SK-N-SH (cell line): ENCODE results near the gene ANKRD60. TPM values are rescaled to one million over a fixed set of nuclear protein-coding genes. Genes with fewer than 3 reads are reported as not detected.

Experiments used
- CTCF ChIA-PET: fragments of 300-600, 350-600 bp; formaldehyde crosslinking; extraction: SDS; loops from one replicate; lab custom pipeline; 2021; lab: Yijun Ruan, JAX
- POLR2A ChIA-PET: fragments of 350-600 bp; sonication (Branson Sonifier 250); formaldehyde crosslinking; extraction: SDS; loops from one replicate; lab custom pipeline; 2020; ENCODE audit warnings: antibody characterized with exemption, inconsistent platforms; lab: Yijun Ruan, JAX
- DNase-seq: peaks from one replicate; pipeline ENCODE4 v3.0.0; 2012
- H2AFZ ChIP-seq: fragments of 200-600 bp; sonication (generic); 2 replicates; pipeline ENCODE4 v1.8.1; 2016; ENCODE audit warnings: antibody characterized with exemption, mild to moderate bottlenecking, low read depth
- H3F3A ChIP-seq: fragments of 200-600 bp; sonication (generic); replicated peaks from 2 replicates; pipeline ENCODE3; 2016; ENCODE audit warnings: antibody characterized with exemption, mild to moderate bottlenecking; ENCODE audit not compliant: insufficient read depth
- H3K27ac ChIP-seq, 2 experiments: fragments of 200-500 bp in 1 of 2; fragments of 200-600 bp in 1 of 2; sonication (Bioruptor generic) in 1 of 2; sonication (generic), shearing (Covaris generic) in 1 of 2; 2 replicates each; pipeline versions ENCODE4 v1.5.1 to v1.6.1; 2014 to 2016; ENCODE audit warnings: low read depth in 2 of 2, inconsistent platforms in 1 of 2, low read length in 1 of 2, mild to moderate bottlenecking in 1 of 2, mixed read lengths in 1 of 2
- H3K27me3 ChIP-seq: fragments of 200-600 bp; sonication (generic), shearing (Covaris generic); 2 replicates; pipeline ENCODE4 v1.6.1; 2016; ENCODE audit warnings: mixed run types; ENCODE audit not compliant: insufficient read depth
- H3K36me3 ChIP-seq, 2 experiments: fragments of 200-500 bp in 1 of 2; fragments of 200-600 bp in 1 of 2; sonication (Bioruptor generic) in 1 of 2; sonication (generic) in 1 of 2; replicated peaks in 1 of 2; 2 replicates each; pipeline versions ENCODE3 to v1.5.1; 2014 to 2016; ENCODE audit warnings: low read length in 1 of 2, mild to moderate bottlenecking in 1 of 2; ENCODE audit not compliant: insufficient read depth in 2 of 2, control insufficient read depth in 1 of 2
- H3K4me1 ChIP-seq, 2 experiments: fragments of 200-500 bp in 1 of 2; fragments of 200-600 bp in 1 of 2; sonication (Bioruptor generic) in 1 of 2; sonication (generic), shearing (Covaris generic) in 1 of 2; 2 replicates each; pipeline versions ENCODE4 v1.5.1 to v1.6.1; 2014 to 2016; ENCODE audit warnings: low read depth in 1 of 2, low read length in 1 of 2, mixed run types in 1 of 2; ENCODE audit not compliant: insufficient read depth in 2 of 2, control insufficient read depth in 1 of 2
- H3K4me2 ChIP-seq: fragments of 200-600 bp; sonication (generic), shearing (Covaris generic); 2 replicates; pipeline ENCODE4 v1.6.1; 2017; ENCODE audit warnings: mixed run types
- H3K4me3 ChIP-seq, 2 experiments: fragments of 200-500 bp in 1 of 2; fragments of 200-600 bp in 1 of 2; sonication (Bioruptor generic) in 1 of 2; sonication (generic), shearing (Covaris generic) in 1 of 2; 2 replicates each; pipeline versions ENCODE4 v1.5.1 to v1.8.1; 2014 to 2016; ENCODE audit warnings: low read depth in 2 of 2, inconsistent platforms in 1 of 2, low read length in 1 of 2, mild to moderate bottlenecking in 1 of 2, mixed read lengths in 1 of 2, moderate library complexity in 1 of 2
- H3K79me2 ChIP-seq: fragments of 200-600 bp; sonication (generic); 2 replicates; pipeline ENCODE4 v1.8.1; 2017; ENCODE audit warnings: mild to moderate bottlenecking; ENCODE audit not compliant: insufficient read depth
- H3K9ac ChIP-seq: fragments of 200-600 bp; sonication (generic); 2 replicates; pipeline ENCODE4 v1.6.1; 2017; ENCODE audit warnings: mixed run types
- H3K9me2 ChIP-seq: fragments of 200-600 bp; sonication (generic); 2 replicates; pipeline ENCODE4 v1.6.1; 2017; ENCODE audit warnings: mixed run types
- H3K9me3 ChIP-seq: fragments of 200-600 bp; sonication (generic); 2 replicates; pipeline ENCODE4 v1.6.1; 2017; ENCODE audit warnings: mixed run types, mild to moderate bottlenecking, moderate library complexity
- H4K20me1 ChIP-seq: fragments of 200-600 bp; sonication (generic); 2 replicates; pipeline ENCODE4 v1.6.1; 2017; ENCODE audit warnings: mild to moderate bottlenecking, mixed run types; ENCODE audit not compliant: insufficient read depth
- ELF1 ChIP-seq: IDR thresholded peaks from 2 replicates; pipeline ENCODE4 v1.4.0; 2012
- EP300 ChIP-seq, 2 experiments: IDR thresholded peaks; 2 replicates each; pipeline versions ENCODE4 v1.4.0 to v1.6.1; 2012; ENCODE audit warnings: borderline replicate concordance in 1 of 2, low read depth in 1 of 2, low read length in 1 of 2
- EZH2phosphoT487 ChIP-seq: fragments of 200-600 bp; sonication (generic); IDR thresholded peaks from 2 replicates; pipeline ENCODE4 v1.6.1; 2017; ENCODE audit warnings: low read depth, mixed run types, mild to moderate bottlenecking, antibody characterized with exemption, moderate library complexity, borderline replicate concordance
- FOSL2 ChIP-seq: IDR thresholded peaks from 2 replicates; pipeline ENCODE4 v1.4.0; 2012; ENCODE audit warnings: low read depth, mild to moderate bottlenecking, moderate library complexity, borderline replicate concordance
- FOXM1 ChIP-seq: IDR thresholded peaks from 2 replicates; pipeline ENCODE4 v1.4.0; 2012; ENCODE audit warnings: low read depth, mild to moderate bottlenecking
- GABPA ChIP-seq: IDR thresholded peaks from 2 replicates; pipeline ENCODE4 v1.4.0; 2012; ENCODE audit warnings: low read depth, mild to moderate bottlenecking
- GATA2 ChIP-seq: sonication (generic); formaldehyde crosslinking; IDR thresholded peaks from 2 replicates; pipeline ENCODE4 v1.5.0; 2020; ENCODE audit warnings: mild to moderate bottlenecking, missing genetic modification reagents
- MEF2A ChIP-seq: IDR thresholded peaks from 2 replicates; pipeline ENCODE4 v1.4.0; 2012; ENCODE audit warnings: low read depth, borderline replicate concordance
- MXI1 ChIP-seq: IDR thresholded peaks from 2 replicates; pipeline ENCODE4 v1.6.1; 2012; ENCODE audit warnings: mild to moderate bottlenecking, low read depth, low read length, improper control_type of control experiment
- NRF1 ChIP-seq: IDR thresholded peaks from 2 replicates; pipeline ENCODE4 v1.6.1; 2012; ENCODE audit warnings: low read depth, mild to moderate bottlenecking, low read length
- POLR2AphosphoS5 ChIP-seq: IDR thresholded peaks from 2 replicates; pipeline ENCODE4 v1.6.1; 2012; ENCODE audit warnings: low read depth, low read length
- RCOR1 ChIP-seq: fragments of 150-350 bp; IDR thresholded peaks from 2 replicates; pipeline ENCODE4 v1.6.1; 2017; ENCODE audit warnings: antibody characterized with exemption, low read length
- RFX5 ChIP-seq: IDR thresholded peaks from 2 replicates; pipeline ENCODE4 v1.6.1; 2012; ENCODE audit warnings: mild to moderate bottlenecking, improper control_type of control experiment, low read length
- RXRA ChIP-seq: IDR thresholded peaks from 2 replicates; pipeline ENCODE4 v1.4.0; 2012; ENCODE audit warnings: low read depth, mild to moderate bottlenecking, borderline replicate concordance
- SIN3A ChIP-seq: IDR thresholded peaks from 2 replicates; pipeline ENCODE4 v1.6.1; 2012; ENCODE audit warnings: low read depth, mild to moderate bottlenecking, low read length, moderate library complexity, borderline replicate concordance
- SMC3 ChIP-seq: IDR thresholded peaks from 2 replicates; pipeline ENCODE4 v1.6.1; 2012; ENCODE audit warnings: low read depth, low read length, improper control_type of control experiment
- TAF1 ChIP-seq: IDR thresholded peaks from 2 replicates; pipeline ENCODE4 v1.6.1; 2012; ENCODE audit warnings: low read depth, mild to moderate bottlenecking, low read length, moderate library complexity, borderline replicate concordance
- TCF12 ChIP-seq: IDR thresholded peaks from 2 replicates; pipeline ENCODE4 v1.4.0; 2012
- TEAD4 ChIP-seq: IDR thresholded peaks from 2 replicates; pipeline ENCODE4 v1.4.0; 2012; ENCODE audit warnings: mild to moderate bottlenecking, borderline replicate concordance; ENCODE audit not compliant: insufficient read depth
- YY1 ChIP-seq: IDR thresholded peaks from 2 replicates; pipeline ENCODE4 v1.4.0; 2012; ENCODE audit warnings: low read depth, mild to moderate bottlenecking
- WGBS: methylation state at CpG from one replicate; pipeline ENCODE4 v1.1.6; 2017; ENCODE audit warnings: low lambda C conversion rate; 5-methylcytosine and 5-hydroxymethylcytosine counted together
- polyA plus RNA-seq, 3 experiments: library from polyadenylated mRNA; depleted of rRNA; stranded (reverse); fragments of >200 nt; gene quantifications; 2 replicates each; pipeline ENCODE4 v1.2.3, GENCODE V29; 2012
- TF ChIP-seq, protein P1 (sequence below): IDR thresholded peaks from 2 replicates; pipeline ENCODE4 v1.4.0; 2012; ENCODE audit warnings: low read depth, borderline replicate concordance
- TF ChIP-seq, protein P2 (sequence below): IDR thresholded peaks from 2 replicates; pipeline ENCODE4 v1.4.0; 2012; ENCODE audit warnings: low read depth
- TF ChIP-seq, protein P3 (sequence below): fragments of 150-350 bp; IDR thresholded peaks from 2 replicates; pipeline ENCODE4 v1.6.1; 2016; ENCODE audit warnings: mild to moderate bottlenecking, low read depth, low read length
- TF ChIP-seq, protein P4 (sequence below): fragments of 200-600 bp; sonication (generic); IDR thresholded peaks from 2 replicates; pipeline ENCODE4 v1.6.1; 2017; ENCODE audit warnings: antibody characterized with exemption, mild to moderate bottlenecking, moderate library complexity

ANKRD60 gene
- polyA plus RNA-seq, 1 of the 3 experiments (the other 2 are of a cell fraction) = not detected

DNA sequence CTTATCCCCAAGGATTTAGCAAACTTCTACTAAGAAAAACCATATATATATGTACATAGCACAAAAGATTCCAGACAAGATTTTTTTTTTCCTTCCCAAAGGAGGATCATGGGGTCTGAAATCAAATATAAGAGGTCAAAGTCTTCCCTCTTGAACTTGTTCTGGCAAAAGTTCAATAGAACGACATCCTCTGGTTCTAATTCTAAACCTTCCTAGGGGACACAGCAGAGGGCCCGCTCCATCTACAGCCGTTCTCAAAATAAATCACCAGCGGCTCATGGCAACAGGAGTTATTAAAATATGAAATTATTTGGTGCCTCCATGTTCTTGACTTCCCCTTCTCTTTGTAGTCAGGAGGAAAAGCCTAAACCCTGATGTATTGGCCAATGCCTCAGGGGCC lies 29.0 kb downstream of the ANKRD60 start:
- H3K4me1 ChIP-seq = no peaks in the 10 kb centered on the region; a peak in 1 of 4 replicates
- H4K20me1 ChIP-seq = no peaks in the 10 kb centered on the region
- no peak for DNase-seq
- no peaks in the 10 kb centered on the region for H3K36me3 ChIP-seq
- H3K27ac ChIP-seq = no peak overlapping the region
- H3K9me2 ChIP-seq = no peaks in the 10 kb centered on the region
- no peak overlapping the region for H3K9ac ChIP-seq
- no peaks in the 10 kb centered on the region for H3F3A ChIP-seq
- no peak overlapping the region for H3K4me2 ChIP-seq
- no peaks in the 10 kb centered on the region for H3K27me3 ChIP-seq
- H2AFZ ChIP-seq = no peak overlapping the region
- POLR2A ChIA-PET = no interaction called here
- TF ChIP-seq, protein P1, sequence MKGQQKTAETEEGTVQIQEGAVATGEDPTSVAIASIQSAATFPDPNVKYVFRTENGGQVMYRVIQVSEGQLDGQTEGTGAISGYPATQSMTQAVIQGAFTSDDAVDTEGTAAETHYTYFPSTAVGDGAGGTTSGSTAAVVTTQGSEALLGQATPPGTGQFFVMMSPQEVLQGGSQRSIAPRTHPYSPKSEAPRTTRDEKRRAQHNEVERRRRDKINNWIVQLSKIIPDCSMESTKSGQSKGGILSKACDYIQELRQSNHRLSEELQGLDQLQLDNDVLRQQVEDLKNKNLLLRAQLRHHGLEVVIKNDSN = no peak
- TF ChIP-seq FOXM1 (no peak), RCOR1 (no peak), GABPA (no peak), POLR2AphosphoS5 (no peak), RFX5 (no peak), RXRA (no peak), SIN3A (no peak), GATA2 (CRISPR knock-in tag) (no peak), MEF2A (no peak), TEAD4 (no peak), FOSL2 (no peak), EP300 (IDR thresholded peaks at IDR 0.05; ENCODE audit: borderline replicate concordance in 1 of 2, low read depth in 1 of 2, low read length in 1 of 2) (no peak), ELF1 (no peak), MXI1 (no peak), EZH2phosphoT487 (no peak)
- TF ChIP-seq, protein P2, sequence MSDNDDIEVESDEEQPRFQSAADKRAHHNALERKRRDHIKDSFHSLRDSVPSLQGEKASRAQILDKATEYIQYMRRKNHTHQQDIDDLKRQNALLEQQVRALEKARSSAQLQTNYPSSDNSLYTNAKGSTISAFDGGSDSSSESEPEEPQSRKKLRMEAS = no peak
- TF ChIP-seq, all 33 proteins: peak for 0
- Histone ChIP-seq H3K9me3 (no peaks in the 10 kb centered on the region), H3K79me2 (no peaks in the 10 kb centered on the region), H3K4me3 (no peak overlapping the region)
- CTCF ChIA-PET = interaction anchor here (1.5 to 2.9 kb wide), 3 partner anchors 10 to 603 kb away, joined by 3 to 9 read pairs (median 7); no protein-coding TSS in a partner anchor
- WGBS = 80% methylated on average over 4 of the region's 4 CpGs

DNA sequence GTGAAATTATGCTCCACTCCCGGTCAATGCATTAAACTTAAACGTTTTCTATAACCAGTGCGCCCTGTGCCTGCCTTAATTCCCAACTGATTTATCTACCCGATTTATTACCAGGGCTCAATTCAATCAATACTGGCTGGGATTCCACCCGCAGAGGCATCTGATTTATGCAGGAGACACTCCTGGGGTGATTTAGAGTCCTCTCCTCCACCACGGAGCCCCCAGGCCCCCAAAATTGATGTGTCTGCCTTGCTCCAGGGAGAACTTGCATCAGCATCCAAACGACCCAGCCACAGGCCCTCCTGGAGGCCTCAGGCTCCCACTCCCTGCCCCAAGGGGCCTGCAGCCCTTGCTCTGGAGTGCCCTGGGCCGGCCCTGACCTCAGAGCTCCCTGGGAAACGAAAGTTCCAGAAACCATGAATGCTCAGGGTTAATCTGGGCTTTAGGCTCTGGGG lies 29.5 kb downstream of the ANKRD60 start:
- TF ChIP-seq ELF1 = no peak
- no peak for TF ChIP-seq NRF1
- TF ChIP-seq MEF2A = no peak
- TF ChIP-seq YY1 = no peak
- TF ChIP-seq TAF1 = no peak
- TF ChIP-seq, protein P3, sequence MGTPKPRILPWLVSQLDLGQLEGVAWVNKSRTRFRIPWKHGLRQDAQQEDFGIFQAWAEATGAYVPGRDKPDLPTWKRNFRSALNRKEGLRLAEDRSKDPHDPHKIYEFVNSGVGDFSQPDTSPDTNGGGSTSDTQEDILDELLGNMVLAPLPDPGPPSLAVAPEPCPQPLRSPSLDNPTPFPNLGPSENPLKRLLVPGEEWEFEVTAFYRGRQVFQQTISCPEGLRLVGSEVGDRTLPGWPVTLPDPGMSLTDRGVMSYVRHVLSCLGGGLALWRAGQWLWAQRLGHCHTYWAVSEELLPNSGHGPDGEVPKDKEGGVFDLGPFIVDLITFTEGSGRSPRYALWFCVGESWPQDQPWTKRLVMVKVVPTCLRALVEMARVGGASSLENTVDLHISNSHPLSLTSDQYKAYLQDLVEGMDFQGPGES = no peak
- TF ChIP-seq TCF12 = no peak
- TF ChIP-seq, protein P4, sequence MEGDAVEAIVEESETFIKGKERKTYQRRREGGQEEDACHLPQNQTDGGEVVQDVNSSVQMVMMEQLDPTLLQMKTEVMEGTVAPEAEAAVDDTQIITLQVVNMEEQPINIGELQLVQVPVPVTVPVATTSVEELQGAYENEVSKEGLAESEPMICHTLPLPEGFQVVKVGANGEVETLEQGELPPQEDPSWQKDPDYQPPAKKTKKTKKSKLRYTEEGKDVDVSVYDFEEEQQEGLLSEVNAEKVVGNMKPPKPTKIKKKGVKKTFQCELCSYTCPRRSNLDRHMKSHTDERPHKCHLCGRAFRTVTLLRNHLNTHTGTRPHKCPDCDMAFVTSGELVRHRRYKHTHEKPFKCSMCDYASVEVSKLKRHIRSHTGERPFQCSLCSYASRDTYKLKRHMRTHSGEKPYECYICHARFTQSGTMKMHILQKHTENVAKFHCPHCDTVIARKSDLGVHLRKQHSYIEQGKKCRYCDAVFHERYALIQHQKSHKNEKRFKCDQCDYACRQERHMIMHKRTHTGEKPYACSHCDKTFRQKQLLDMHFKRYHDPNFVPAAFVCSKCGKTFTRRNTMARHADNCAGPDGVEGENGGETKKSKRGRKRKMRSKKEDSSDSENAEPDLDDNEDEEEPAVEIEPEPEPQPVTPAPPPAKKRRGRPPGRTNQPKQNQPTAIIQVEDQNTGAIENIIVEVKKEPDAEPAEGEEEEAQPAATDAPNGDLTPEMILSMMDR = no peak
- TF ChIP-seq GABPA = no peak
- no peak for TF ChIP-seq EP300 (IDR thresholded peaks at IDR 0.05; ENCODE audit: borderline replicate concordance in 1 of 2, low read depth in 1 of 2, low read length in 1 of 2)
- TF ChIP-seq, protein P2 = no peak
- no peak for TF ChIP-seq SMC3
- no peak for TF ChIP-seq FOXM1
- ChIA-PET POLR2A (no interaction called here), CTCF (interaction anchor here (1.8 to 2.9 kb wide), 2 partner anchors 11 to 576 kb away, joined by 9 to 11 read pairs; no protein-coding TSS in a partner anchor)
- H3K9me3 ChIP-seq = no peaks in the 10 kb centered on the region
- DNase-seq = no peak
- no peaks in the 10 kb centered on the region for H3K27me3 ChIP-seq
- H4K20me1 ChIP-seq = no peaks in the 10 kb centered on the region
- H3K36me3 ChIP-seq = no peaks in the 10 kb centered on the region
- H3K4me2 ChIP-seq = no peak overlapping the region
- no peak overlapping the region for H2AFZ ChIP-seq
- 42% methylated on average over 8 of the region's 9 CpGs for WGBS
- H3K4me3 ChIP-seq = no peak overlapping the region
- no peaks in the 10 kb centered on the region for H3F3A ChIP-seq
- H3K27ac ChIP-seq = no peak overlapping the region
- H3K9ac ChIP-seq = no peak overlapping the region
- H3K9me2 ChIP-seq = no peaks in the 10 kb centered on the region
- H3K79me2 ChIP-seq = no peaks in the 10 kb centered on the region
- no peaks in the 10 kb centered on the region; a peak in 1 of 4 replicates for H3K4me1 ChIP-seq
